ENCODE measurements around the gene STEAP3.

STEAP3 gene

DNA sequence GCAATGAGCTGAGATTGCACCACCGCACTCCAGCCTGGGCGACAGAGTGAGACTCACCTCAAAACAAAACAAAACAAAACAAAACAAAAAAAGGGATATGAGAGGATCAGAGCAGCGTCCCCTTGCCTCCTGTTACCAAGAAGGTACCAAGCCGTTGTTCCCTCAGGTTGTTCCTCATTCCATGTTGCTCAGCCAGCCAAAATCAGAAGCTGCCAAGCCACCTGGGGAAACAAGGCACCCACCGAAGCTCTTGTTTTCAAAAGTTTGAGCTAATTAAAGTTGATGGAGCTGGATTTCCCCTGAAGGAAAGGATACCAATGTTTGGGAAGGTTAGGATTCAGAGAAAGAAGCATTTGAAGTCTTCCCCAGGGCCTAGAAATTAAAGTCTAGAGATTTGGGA is 21.8 kb upstream of the STEAP3 start:
- no peak overlapping the region for H3K9ac ChIP-seq (ENCODE audit: low read length)
- no peaks in the 10 kb centered on the region for H4K20me1 ChIP-seq (ENCODE audit: insufficient read depth, low read length)
- DNase-seq: no peak
- H3K79me2 ChIP-seq (ENCODE audit: low read length): no peaks in the 10 kb centered on the region
- H3F3A ChIP-seq (ENCODE audit: insufficient read depth, low read length): no peaks in the 10 kb centered on the region
- no peak for TF ChIP-seq EZH2 (optimal IDR thresholded peaks at IDR 0.05; ENCODE audit: low read depth, low read length)
- no peak for TF ChIP-seq EZH2phosphoT487 (IDR thresholded peaks at IDR 0.05; ENCODE audit: low read length)
- TF ChIP-seq, protein P1, sequence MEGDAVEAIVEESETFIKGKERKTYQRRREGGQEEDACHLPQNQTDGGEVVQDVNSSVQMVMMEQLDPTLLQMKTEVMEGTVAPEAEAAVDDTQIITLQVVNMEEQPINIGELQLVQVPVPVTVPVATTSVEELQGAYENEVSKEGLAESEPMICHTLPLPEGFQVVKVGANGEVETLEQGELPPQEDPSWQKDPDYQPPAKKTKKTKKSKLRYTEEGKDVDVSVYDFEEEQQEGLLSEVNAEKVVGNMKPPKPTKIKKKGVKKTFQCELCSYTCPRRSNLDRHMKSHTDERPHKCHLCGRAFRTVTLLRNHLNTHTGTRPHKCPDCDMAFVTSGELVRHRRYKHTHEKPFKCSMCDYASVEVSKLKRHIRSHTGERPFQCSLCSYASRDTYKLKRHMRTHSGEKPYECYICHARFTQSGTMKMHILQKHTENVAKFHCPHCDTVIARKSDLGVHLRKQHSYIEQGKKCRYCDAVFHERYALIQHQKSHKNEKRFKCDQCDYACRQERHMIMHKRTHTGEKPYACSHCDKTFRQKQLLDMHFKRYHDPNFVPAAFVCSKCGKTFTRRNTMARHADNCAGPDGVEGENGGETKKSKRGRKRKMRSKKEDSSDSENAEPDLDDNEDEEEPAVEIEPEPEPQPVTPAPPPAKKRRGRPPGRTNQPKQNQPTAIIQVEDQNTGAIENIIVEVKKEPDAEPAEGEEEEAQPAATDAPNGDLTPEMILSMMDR (IDR thresholded peaks at IDR 0.05; ENCODE audit: low read length): no peak
- H3K9me2 ChIP-seq (replicated peaks; ENCODE audit: insufficient read depth, low read length): no peaks in the 10 kb centered on the region
- no peaks in the 10 kb centered on the region for H3K36me3 ChIP-seq (replicated peaks; ENCODE audit: insufficient read depth, low read length)
- no peak overlapping the region for H2AFZ ChIP-seq (ENCODE audit: low read length)
- no peak overlapping the region for H3K27ac ChIP-seq (ENCODE audit: low read length)
- no peak overlapping the region for H3K4me2 ChIP-seq (ENCODE audit: low read depth, low read length)
- H3K9me3 ChIP-seq (replicated peaks; ENCODE audit: insufficient read depth, low read length): no peaks in the 10 kb centered on the region
- H3K27me3 ChIP-seq (replicated peaks; ENCODE audit: insufficient read depth, low read length): no peaks in the 10 kb centered on the region
- H3K4me1 ChIP-seq (ENCODE audit: low read length): no peaks in the 10 kb centered on the region
- no peak overlapping the region for H3K4me3 ChIP-seq (ENCODE audit: low read length)

DNA sequence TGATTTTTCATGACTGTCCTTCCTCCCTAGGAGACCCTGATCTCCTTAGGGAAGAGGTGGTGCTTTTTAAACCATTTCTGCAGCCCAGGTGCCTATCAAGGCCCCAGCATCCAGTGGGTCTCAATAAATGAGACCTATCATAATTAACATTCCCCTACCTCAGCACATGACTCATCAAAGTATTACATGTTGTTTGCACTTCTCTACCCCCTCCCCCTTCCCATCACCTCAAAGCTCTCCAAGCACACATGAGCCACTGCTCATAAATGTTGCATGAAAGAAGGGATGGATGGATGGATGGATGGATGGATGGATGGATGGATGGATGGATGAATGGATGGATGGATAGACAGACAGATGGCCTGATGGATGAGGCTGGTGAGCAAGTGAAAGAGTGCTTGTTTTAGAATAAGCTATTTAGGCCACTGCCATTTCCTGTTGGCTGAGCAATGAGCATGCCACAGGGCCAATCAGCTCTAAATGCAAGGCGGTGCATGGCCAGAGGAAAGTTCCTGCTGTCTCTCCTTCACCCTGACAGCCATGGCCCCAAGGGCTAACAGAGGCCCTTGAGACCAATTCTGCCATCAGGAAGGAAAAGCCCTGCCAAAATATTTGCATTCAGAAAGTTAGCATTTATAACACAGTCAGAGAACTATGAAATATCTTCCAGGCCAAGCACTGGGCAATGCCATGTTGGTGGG is 20.9 kb upstream of the STEAP3 start:
- TF ChIP-seq, protein P1 (IDR thresholded peaks at IDR 0.05; ENCODE audit: low read length): no peak
- no peak for TF ChIP-seq EZH2phosphoT487 (IDR thresholded peaks at IDR 0.05; ENCODE audit: low read length)
- TF ChIP-seq EZH2 (optimal IDR thresholded peaks at IDR 0.05; ENCODE audit: low read depth, low read length): no peak
- H3F3A ChIP-seq (ENCODE audit: insufficient read depth, low read length): no peaks in the 10 kb centered on the region
- no peak for DNase-seq
- no peaks in the 10 kb centered on the region for H3K27me3 ChIP-seq (replicated peaks; ENCODE audit: insufficient read depth, low read length)
- no peaks in the 10 kb centered on the region for H3K9me2 ChIP-seq (replicated peaks; ENCODE audit: insufficient read depth, low read length)
- no peak overlapping the region for H3K9ac ChIP-seq (ENCODE audit: low read length)
- no peaks in the 10 kb centered on the region for H4K20me1 ChIP-seq (ENCODE audit: insufficient read depth, low read length)
- no peak overlapping the region for H2AFZ ChIP-seq (ENCODE audit: low read length)
- no peaks in the 10 kb centered on the region for H3K36me3 ChIP-seq (replicated peaks; ENCODE audit: insufficient read depth, low read length)
- no peak overlapping the region for H3K4me2 ChIP-seq (ENCODE audit: low read depth, low read length)
- no peak overlapping the region for H3K27ac ChIP-seq (ENCODE audit: low read length)
- no peaks in the 10 kb centered on the region for H3K4me1 ChIP-seq (ENCODE audit: low read length)
- no peaks in the 10 kb centered on the region for H3K79me2 ChIP-seq (ENCODE audit: low read length)
- H3K9me3 ChIP-seq (replicated peaks; ENCODE audit: insufficient read depth, low read length): no peaks in the 10 kb centered on the region
- H3K4me3 ChIP-seq (ENCODE audit: low read length): no peak overlapping the region

DNA sequence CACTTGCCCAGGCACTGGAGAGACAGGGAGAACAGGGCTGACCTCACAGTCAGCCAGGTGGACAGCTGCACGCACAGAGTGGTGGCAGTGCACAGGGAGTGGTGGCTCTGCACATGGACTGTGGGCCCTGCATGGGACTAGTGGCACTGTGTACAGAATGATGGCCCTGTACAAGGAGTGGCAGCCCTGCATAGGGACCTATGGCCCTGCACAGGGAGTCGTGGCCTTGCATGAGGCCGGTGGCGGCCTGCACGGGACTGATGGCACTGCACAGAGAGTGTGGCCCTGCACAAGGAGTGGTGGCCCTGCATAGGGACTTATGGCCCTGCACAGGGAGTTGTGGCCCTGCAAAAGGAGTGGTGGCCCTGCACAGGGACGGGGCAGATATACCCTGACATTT is 19.1 kb upstream of the STEAP3 start:
- no peak overlapping the region for H3K4me2 ChIP-seq (ENCODE audit: low read depth, low read length)
- no peak for DNase-seq
- no peaks in the 10 kb centered on the region for H3K4me1 ChIP-seq (ENCODE audit: low read length)
- H3K27ac ChIP-seq (ENCODE audit: low read length): no peak overlapping the region
- H3K9ac ChIP-seq (ENCODE audit: low read length): no peak overlapping the region
- H3K9me2 ChIP-seq (replicated peaks; ENCODE audit: insufficient read depth, low read length): no peaks in the 10 kb centered on the region
- no peaks in the 10 kb centered on the region for H3K27me3 ChIP-seq (replicated peaks; ENCODE audit: insufficient read depth, low read length)
- no peaks in the 10 kb centered on the region for H3F3A ChIP-seq (ENCODE audit: insufficient read depth, low read length)
- TF ChIP-seq, protein P1 (IDR thresholded peaks at IDR 0.05; ENCODE audit: low read length): no peak
- TF ChIP-seq EZH2phosphoT487 (IDR thresholded peaks at IDR 0.05; ENCODE audit: low read length) (no peak), EZH2 (optimal IDR thresholded peaks at IDR 0.05; ENCODE audit: low read depth, low read length) (no peak)
- no peaks in the 10 kb centered on the region for H3K9me3 ChIP-seq (replicated peaks; ENCODE audit: insufficient read depth, low read length)
- H3K4me3 ChIP-seq (ENCODE audit: low read length): no peak overlapping the region
- H3K36me3 ChIP-seq (replicated peaks; ENCODE audit: insufficient read depth, low read length): no peaks in the 10 kb centered on the region
- H4K20me1 ChIP-seq (ENCODE audit: insufficient read depth, low read length): no peaks in the 10 kb centered on the region
- no peak overlapping the region for H2AFZ ChIP-seq (ENCODE audit: low read length)
- H3K79me2 ChIP-seq (ENCODE audit: low read length): no peaks in the 10 kb centered on the region
